Measurements from ENCODE around the gene ITM2B.

GRCh38 chr13:48234566-48235340 lies 1.7 kb downstream of the ITM2B start:
- TF ChIP-seq CTCF (IDR thresholded peaks at IDR 0.05; ENCODE audit: insufficient read depth, low read length) = no peak
- no peak for TF ChIP-seq POLR2AphosphoS5 (IDR thresholded peaks at IDR 0.05; ENCODE audit: low read depth)

Measured in HL-60 (cell line).